ENCODE measurements around the gene FBXW11. TPM values are rescaled to one million over a fixed set of nuclear protein-coding genes. Genes with fewer than 3 reads are reported as not detected.
A peak's percentile ranks its signal among the peaks of the same experiment; 100 is the strongest.

FBXW11 gene
- total and polyA plus RNA-seq, 11 donors = 7.8 to 110 (median 83.0) TPM

DNA sequence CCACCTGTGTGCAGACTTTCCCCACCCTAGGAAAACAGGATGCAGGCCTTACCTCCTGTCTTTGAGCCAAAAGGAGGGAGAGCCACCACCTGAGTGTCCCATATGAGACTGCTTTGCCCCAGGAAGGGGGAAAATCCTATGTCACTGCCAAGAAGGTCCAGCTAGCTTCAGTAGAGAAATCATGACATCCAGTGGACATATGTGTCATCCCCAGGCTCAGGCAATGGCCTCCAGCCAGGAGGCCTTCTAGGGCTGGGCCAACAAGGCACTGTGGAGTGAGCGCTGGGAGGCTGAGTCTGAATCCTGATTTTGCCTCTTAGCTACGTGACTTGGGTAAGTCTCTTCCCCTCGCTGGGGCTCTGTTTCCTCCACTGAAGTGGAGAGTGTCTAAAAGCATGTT is 160.6 kb downstream of the FBXW11 start:
- Histone ChIP-seq H3K4me3 (no peak overlapping the region), H3K9me3 (no peaks in the 10 kb centered on the region), H3K36me3 (no peaks in the 10 kb centered on the region), H3K27ac (peak overlapping the region in 1 of 12 donors; percentile 49), H3K27me3 (no peaks in the 10 kb centered on the region), H3K4me1 (peaks cover 0 to 37% (median 5%) of the 10 kb centered on the region in 12 donors)
- DNase-seq (peak in 4 of 5 donors; percentile 37 to 72 (median 66)), ATAC-seq (peak; percentile 32 to 83 (median 64))
- intact Hi-C loops (cut with DNase I) = loop anchor here (2.0 to 10.0 kb wide), 12 partner anchors 101 to 431 kb away; partner anchors contain the start of gene FGF18 (in 8 of the 10)
- WGBS, 4 donors = 65 to 88% (median 71%) methylated on average over 3 of the region's 3 CpGs
- no peak for TF ChIP-seq POLR2A (IDR thresholded peaks at IDR 0.05)
- TF ChIP-seq, protein P1, sequence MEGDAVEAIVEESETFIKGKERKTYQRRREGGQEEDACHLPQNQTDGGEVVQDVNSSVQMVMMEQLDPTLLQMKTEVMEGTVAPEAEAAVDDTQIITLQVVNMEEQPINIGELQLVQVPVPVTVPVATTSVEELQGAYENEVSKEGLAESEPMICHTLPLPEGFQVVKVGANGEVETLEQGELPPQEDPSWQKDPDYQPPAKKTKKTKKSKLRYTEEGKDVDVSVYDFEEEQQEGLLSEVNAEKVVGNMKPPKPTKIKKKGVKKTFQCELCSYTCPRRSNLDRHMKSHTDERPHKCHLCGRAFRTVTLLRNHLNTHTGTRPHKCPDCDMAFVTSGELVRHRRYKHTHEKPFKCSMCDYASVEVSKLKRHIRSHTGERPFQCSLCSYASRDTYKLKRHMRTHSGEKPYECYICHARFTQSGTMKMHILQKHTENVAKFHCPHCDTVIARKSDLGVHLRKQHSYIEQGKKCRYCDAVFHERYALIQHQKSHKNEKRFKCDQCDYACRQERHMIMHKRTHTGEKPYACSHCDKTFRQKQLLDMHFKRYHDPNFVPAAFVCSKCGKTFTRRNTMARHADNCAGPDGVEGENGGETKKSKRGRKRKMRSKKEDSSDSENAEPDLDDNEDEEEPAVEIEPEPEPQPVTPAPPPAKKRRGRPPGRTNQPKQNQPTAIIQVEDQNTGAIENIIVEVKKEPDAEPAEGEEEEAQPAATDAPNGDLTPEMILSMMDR (IDR thresholded peaks at IDR 0.05) = peak in 10 of 12 donors; percentile 18 to 56 (median 39)

DNA sequence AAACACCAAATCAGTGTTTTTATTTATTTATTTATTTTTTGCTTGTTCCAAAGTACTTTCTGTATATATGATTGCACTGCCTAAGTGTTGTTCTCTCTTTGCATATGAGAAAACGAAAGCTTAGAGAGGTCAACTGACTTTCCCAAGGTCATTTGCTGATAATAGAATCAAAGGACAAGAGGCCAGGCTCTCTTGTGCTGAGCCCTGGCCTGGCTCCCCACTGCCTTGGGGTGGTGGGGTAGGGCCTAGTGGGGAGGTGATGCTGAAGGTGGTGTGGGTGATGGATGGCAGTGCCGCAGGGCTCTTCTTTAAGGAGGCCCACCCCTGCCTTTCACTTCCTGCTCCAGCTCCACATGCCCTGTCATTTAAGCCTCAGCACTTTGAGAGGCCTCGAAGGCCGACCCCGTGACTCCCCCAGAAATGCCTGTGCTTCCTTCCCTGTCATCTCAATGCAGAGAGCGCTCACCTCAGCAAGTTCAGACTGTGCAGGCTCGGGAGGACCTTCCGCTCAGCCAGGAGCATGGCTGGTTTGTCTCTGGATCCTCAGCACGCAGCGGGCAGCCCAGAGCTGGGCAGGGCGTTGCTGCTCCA is 161.3 kb downstream of the FBXW11 start:
- Histone ChIP-seq H3K27me3 (no peaks in the 10 kb centered on the region), H3K4me1 (peaks cover 0 to 37% (median 8%) of the 10 kb centered on the region in 12 donors), H3K9me3 (no peaks in the 10 kb centered on the region), H3K36me3 (no peaks in the 10 kb centered on the region), H3K27ac (peak overlapping the region in 1 of 12 donors; percentile 49), H3K4me3 (no peak overlapping the region)
- no peak for TF ChIP-seq POLR2A (IDR thresholded peaks at IDR 0.05)
- TF ChIP-seq, protein P1 (IDR thresholded peaks at IDR 0.05) = no peak
- 79 to 88% (median 87%) methylated on average over 8 to 11 of the region's 11 CpGs for whole genome bisulfite sequencing, 4 donors
- DNase-seq = no peak
- intact Hi-C loops (cut with DNase I) = loop anchor here (2.0 to 10.0 kb wide), 11 partner anchors 100 to 430 kb away; partner anchors contain the start of gene FGF18 (in 5 of the 10)
- no peak for ATAC-seq

DNA sequence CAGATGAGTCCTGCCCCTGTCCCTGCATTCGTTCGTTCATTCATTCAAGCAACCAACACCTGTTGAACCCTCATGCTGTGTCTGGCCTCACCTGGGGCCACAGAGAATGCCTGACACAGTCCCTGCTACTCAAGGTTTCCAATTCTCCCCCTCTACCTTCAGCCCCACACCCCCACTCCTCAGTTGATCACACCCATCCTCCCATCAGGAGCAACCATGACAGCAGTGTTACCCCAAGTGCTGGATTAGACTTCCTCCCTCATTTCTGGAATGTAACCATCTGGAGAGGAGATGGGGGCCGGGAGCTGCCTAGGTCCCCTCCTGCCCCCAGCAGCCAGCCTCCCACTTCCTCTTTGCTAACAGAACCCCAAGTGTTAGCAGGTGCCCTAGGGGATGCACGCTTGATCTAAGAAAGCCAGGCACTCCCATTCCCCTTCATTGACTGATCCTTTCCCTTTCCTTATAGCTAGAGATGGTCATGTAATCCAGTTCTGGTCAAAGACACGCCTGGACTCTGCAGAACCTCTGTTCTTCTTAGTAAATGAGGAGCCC is 163.6 kb downstream of the FBXW11 start:
- intact Hi-C loops (cut with DNase I) = loop anchor here in 3 of 10 donors (5.0 to 10.0 kb wide), 5 partner anchors 98 to 428 kb away; partner anchors contain the start of gene FGF18 (in 1 of the 3)
- Histone ChIP-seq H3K9me3 (no peaks in the 10 kb centered on the region), H3K36me3 (no peaks in the 10 kb centered on the region), H3K27ac (no peak overlapping the region), H3K27me3 (no peaks in the 10 kb centered on the region), H3K4me3 (no peak overlapping the region), H3K4me1 (peaks cover 0 to 28% (median 9%) of the 10 kb centered on the region in 12 donors)
- WGBS, 4 donors = 85 to 88% (median 87%) methylated on average over 5 of the region's 5 CpGs
- TF ChIP-seq POLR2A (IDR thresholded peaks at IDR 0.05) = no peak
- TF ChIP-seq, protein P1 (IDR thresholded peaks at IDR 0.05) = no peak
- DNase-seq (no peak), ATAC-seq (no peak)

Measured in heart left ventricle (tissue), 16 donors.